Measurements from ENCODE around the gene MAGI2.

MAGI2 gene

GRCh38 chr7:78099715-78100394 is 1353.6 kb downstream of the MAGI2 start:
- no peak overlapping the region for H3K4me3 ChIP-seq (ENCODE audit: low read length)
- TF ChIP-seq ZNF274 (IDR thresholded peaks at IDR 0.05; ENCODE audit: low read depth, low read length), result no peak

GRCh38 chr7:78095549-78095948 is 1357.9 kb downstream of the MAGI2 start:
- no peak for TF ChIP-seq ZNF274 (IDR thresholded peaks at IDR 0.05; ENCODE audit: low read depth, low read length)

GRCh38 chr7:78092331-78092730 is 1361.1 kb downstream of the MAGI2 start:
- TF ChIP-seq ZNF274 (IDR thresholded peaks at IDR 0.05; ENCODE audit: low read depth, low read length), result no peak
- no peak overlapping the region for H3K4me3 ChIP-seq (ENCODE audit: low read length)

More at GRCh38 chr7:78095549-78095948, 1357.9 kb downstream of the MAGI2 start:
- no peak overlapping the region for H3K4me3 ChIP-seq (ENCODE audit: low read length)

- no peak for TF ChIP-seq ZNF274 (IDR thresholded peaks at IDR 0.05; ENCODE audit: low read depth, low read length)
- no peak overlapping the region for H3K4me3 ChIP-seq (ENCODE audit: low read length)
Observed at GRCh38 chr7:78090616-78091015, 1362.9 kb downstream of the MAGI2 start.

GRCh38 chr7:78083476-78084120 is 1369.9 kb downstream of the MAGI2 start:
- TF ChIP-seq ZNF274 (IDR thresholded peaks at IDR 0.05; ENCODE audit: low read depth, low read length), result no peak
- no peak overlapping the region for H3K4me3 ChIP-seq (ENCODE audit: low read length)

- no peak for TF ChIP-seq ZNF274 (IDR thresholded peaks at IDR 0.05; ENCODE audit: low read depth, low read length)
- H3K4me3 ChIP-seq (ENCODE audit: low read length), result no peak overlapping the region
Observed at GRCh38 chr7:78082556-78082955, 1370.9 kb downstream of the MAGI2 start.

- H3K4me3 ChIP-seq (ENCODE audit: low read length), result no peak overlapping the region
- no peak for TF ChIP-seq ZNF274 (IDR thresholded peaks at IDR 0.05; ENCODE audit: low read depth, low read length)
Observed at GRCh38 chr7:78081888-78082287, 1371.6 kb downstream of the MAGI2 start.

- TF ChIP-seq ZNF274 (IDR thresholded peaks at IDR 0.05; ENCODE audit: low read depth, low read length), result no peak
- H3K4me3 ChIP-seq (ENCODE audit: low read length), result no peak overlapping the region
Observed at GRCh38 chr7:78081344-78081743, 1372.1 kb downstream of the MAGI2 start.

GRCh38 chr7:78080811-78081210 is 1372.7 kb downstream of the MAGI2 start:
- H3K4me3 ChIP-seq (ENCODE audit: low read length), result no peak overlapping the region
- TF ChIP-seq ZNF274 (IDR thresholded peaks at IDR 0.05; ENCODE audit: low read depth, low read length), result no peak

- H3K4me3 ChIP-seq (ENCODE audit: low read length), result no peak overlapping the region
- TF ChIP-seq ZNF274 (IDR thresholded peaks at IDR 0.05; ENCODE audit: low read depth, low read length), result no peak
Observed at GRCh38 chr7:78080241-78080640, 1373.2 kb downstream of the MAGI2 start.

- TF ChIP-seq ZNF274 (IDR thresholded peaks at IDR 0.05; ENCODE audit: low read depth, low read length), result no peak
- H3K4me3 ChIP-seq (ENCODE audit: low read length), result no peak overlapping the region
Observed at GRCh38 chr7:78074713-78075112, 1378.8 kb downstream of the MAGI2 start.

GRCh38 chr7:78073609-78074382 is 1379.7 kb downstream of the MAGI2 start:
- TF ChIP-seq ZNF274 (IDR thresholded peaks at IDR 0.05; ENCODE audit: low read depth, low read length), result no peak
- H3K4me3 ChIP-seq (ENCODE audit: low read length), result no peak overlapping the region

GRCh38 chr7:78072201-78072590 is 1381.3 kb downstream of the MAGI2 start:
- TF ChIP-seq ZNF274 (IDR thresholded peaks at IDR 0.05; ENCODE audit: low read depth, low read length), result no peak
- H3K4me3 ChIP-seq (ENCODE audit: low read length), result no peak overlapping the region

- H3K4me3 ChIP-seq (ENCODE audit: low read length), result no peak overlapping the region
- TF ChIP-seq ZNF274 (IDR thresholded peaks at IDR 0.05; ENCODE audit: low read depth, low read length), result no peak
Observed at GRCh38 chr7:78071491-78072200, 1381.8 kb downstream of the MAGI2 start.
